ENCODE results near the gene ABCB9. TPM values are rescaled to one million over a fixed set of nuclear protein-coding genes. Genes with fewer than 3 reads are reported as not detected.
"Not testable (repeated sequence)": the region's sequence is repeated elsewhere in the genome, so short reads cannot be mapped to it uniquely, and the experiment has no call there.

Gene ABCB9
- total RNA-seq, 1 donor from 2014 or later: 4.1 TPM

DNA sequence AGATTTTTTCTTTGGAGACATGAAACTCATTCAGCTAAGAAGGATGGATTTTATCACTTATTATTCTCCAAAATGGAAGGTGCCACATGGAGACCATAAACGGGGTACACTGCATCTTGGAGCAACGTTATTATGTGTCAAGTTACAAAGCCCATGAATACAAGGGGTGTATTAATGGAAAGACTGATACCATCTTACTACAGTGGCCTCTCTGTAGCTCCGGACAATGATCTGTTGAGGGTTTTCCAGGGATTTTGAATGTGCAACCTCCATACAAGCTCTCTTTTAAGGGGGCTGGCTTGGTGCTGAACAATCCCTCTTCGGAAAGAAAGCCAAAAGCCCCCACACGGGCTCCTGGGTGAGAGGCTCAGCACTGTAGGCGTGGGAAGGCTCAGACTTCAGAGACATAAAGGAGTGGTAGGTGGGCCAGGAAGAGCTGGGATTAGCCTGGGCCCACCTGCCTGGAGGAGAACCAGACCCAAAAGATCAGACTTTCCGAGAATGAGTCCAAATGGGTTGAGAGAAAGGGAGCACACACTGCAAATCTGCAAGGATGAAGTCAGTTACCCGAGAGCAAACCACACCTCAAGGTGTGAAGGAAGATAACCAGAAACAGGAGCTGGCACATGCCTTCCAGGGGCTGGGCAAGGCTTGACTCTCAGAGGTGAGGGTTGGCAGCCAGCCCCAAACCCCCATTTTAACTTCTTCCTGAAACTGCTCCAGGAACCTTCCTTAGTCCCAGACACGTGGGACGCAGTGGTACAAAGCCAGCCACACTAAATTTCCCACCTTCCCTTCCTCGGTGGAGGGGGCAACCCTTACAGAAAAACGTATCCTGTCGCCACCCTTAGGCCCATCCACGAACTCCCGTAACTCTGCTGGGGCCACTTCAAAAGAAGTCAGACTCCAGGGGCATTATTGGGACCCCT lies 71.8 kb downstream of the ABCB9 start:
- DNase-seq: peak; percentile 53

DNA sequence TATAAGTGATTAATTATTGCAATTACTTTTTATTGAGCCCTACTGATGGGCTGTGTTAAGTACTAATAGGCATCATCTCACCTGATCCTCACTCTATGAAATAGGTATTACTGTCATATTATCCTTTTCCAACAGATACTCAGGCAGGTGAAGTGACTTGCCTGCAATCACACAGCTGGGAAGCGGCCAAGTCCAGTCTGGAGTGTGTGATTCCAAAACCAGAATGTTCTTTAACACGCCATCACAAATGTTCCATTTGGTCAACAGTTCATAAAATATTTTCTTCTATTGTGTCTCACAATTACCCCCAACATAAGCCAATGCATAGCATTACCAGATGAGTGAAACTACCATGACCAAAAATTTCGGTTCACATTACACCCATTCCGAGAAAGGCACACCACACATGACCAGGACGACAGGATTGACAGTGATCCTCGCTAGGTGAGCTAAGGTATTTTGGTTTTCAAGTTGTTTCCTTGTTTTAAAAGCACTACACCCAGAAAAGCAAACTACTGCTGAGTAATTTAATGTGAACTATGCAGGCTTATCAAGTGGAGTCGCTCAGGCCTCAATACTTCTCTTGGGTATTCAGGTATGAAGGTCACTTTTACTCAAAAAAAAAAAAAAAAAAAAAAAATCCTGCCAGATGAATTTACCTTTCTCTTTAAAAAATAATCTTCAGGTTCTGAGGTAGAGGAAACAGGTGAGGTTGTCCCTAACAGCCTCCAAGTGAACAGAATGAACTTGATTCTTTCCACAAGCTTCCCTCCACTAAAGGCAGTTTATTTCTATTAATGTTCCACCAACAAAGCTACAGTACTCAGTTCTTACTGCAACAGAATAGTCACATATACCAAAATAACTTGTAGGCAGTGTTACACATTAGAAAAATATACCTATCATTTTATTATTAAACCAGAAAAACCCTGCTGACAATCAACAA lies 72.8 kb downstream of the ABCB9 start:
- DNase-seq: no peak

DNA sequence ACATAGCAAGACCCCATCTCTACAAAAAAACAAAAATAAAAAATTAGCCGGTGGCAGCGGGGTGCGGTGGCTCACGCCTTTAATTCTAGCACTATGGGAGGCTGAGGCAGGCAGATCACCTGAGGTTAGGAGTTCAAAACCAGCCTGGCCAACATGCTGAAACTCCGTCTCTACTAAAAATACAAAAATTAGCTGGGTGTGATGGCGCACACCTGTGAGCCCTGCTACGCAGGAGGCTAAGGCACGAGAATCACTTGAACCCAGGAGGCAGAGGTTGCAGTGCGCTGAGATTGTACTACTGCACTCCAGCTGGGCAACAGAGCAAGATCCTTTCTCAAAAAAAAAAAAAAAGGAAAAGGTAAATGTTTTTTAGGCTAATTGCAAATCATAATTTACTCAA lies 73.5 kb downstream of the ABCB9 start:
- DNase-seq: not testable (repeated sequence)

DNA sequence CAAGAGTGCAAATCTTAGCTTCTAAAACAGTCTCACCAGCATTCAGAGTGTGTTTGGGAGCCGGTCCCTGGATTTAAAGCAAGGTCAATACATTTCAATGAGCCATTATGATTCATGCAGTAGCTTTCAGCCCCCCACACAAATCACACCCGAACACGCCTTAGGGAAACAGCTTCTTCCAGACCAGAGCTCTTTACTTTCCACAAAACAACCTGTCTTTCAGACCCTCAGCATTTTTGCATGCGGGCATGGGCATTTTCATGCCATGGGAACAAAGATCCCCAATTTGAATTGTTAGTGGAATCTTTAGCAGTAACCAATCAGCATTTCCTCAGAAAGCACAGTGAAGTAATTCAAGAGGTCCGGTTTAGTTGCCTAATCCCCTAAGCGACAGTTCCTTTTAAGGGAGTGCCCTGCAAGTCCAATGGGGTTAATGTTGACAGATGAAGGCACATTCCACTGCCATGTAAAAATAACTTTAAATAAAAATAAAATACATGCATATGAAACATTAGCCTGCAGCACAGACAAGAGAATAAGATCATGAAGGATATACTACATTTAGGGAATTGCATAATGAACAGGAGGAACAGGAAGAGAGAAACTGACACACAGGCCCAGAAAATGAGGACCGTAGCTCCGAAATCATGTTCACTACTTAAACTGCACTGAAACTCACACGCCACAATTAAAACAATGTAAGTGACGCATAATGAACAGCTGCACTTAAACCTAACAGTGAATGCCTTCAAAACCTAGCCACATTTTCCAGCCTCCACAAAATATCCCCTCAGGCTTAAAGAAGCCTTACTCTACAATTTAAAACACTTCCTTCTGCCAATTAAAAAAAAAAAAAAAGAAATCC lies 74.4 kb downstream of the ABCB9 start:
- DNase-seq: peak; percentile 87

DNA sequence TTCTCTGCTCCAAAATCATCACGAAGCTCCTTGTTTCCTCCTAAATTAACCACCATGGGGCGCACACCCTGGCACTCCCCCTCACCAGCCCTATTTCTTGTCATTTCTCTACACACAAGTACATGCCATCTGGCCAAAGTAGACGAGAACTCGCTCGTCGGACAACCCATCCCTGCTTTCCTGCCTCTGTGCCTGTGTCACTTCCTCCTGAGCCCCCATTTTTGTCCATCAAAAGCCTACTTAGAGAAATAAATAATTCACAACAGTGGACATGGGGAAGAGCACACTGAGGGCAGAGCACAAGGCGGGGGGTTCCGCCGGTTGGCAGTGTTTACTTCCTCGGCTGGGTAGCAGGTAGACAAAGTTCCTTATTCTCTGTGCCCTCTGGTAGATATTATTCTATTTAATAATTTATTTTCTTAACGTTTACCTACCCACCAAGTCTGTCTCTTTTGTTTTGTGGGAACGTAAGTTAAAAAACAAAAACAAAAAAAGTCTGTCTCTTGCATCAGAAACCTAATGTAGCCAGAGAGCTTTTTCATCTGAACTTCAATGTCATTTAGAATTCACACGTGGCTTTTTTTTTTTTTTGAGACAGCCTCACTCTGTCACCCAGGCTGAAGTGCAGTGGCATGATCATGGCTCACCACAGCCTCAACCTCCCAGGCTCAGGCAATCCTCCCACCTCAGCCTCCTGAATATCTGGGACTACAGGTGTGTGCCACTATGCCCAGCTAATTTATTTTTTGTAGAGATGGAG lies 76.3 kb downstream of the ABCB9 start:
- DNase-seq: no peak

DNA sequence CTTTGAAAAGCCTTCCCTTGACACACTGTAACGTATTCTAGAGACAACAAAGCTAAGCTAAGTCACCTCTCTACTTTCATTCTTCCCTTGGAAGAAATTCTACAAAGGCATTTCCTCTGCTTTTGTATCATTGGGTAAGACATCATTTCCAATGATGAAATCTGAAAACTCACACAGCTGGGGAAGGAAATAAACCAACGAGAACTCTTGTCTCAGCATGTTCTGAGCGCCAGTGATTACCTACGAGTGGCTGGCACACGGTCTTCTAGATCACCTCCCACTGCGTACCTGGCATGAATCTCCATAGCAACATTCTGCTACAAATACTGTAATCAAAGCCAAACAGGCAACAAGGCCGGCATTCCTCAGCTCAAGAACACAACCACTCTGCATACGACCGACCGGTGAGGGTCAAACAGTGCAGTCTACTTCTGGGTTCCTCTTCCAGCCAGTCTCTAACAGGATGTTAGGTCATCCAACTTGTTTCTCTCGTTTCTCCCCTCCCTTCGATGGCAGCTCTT lies 78.0 kb downstream of the ABCB9 start:
- DNase-seq: peak; percentile 74

DNA sequence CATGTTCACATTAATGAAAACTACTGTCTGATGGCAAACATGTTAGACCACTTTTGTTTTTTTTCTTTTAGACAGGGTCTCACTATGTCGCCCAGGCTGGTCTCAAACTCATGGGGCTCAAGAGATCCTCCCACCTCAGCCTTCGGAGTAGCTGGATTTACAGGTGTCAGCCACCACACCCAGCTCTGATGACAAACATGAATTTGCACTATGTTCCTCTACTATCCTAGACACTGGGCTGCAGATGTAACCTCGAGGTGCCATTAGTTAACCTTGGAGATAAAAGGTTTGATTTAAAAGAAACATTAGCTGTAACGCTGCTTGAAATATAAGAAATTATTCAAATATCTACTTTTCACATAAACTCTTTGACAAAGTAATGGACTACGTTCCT lies 78.4 kb downstream of the ABCB9 start:
- DNase-seq: no peak

DNA sequence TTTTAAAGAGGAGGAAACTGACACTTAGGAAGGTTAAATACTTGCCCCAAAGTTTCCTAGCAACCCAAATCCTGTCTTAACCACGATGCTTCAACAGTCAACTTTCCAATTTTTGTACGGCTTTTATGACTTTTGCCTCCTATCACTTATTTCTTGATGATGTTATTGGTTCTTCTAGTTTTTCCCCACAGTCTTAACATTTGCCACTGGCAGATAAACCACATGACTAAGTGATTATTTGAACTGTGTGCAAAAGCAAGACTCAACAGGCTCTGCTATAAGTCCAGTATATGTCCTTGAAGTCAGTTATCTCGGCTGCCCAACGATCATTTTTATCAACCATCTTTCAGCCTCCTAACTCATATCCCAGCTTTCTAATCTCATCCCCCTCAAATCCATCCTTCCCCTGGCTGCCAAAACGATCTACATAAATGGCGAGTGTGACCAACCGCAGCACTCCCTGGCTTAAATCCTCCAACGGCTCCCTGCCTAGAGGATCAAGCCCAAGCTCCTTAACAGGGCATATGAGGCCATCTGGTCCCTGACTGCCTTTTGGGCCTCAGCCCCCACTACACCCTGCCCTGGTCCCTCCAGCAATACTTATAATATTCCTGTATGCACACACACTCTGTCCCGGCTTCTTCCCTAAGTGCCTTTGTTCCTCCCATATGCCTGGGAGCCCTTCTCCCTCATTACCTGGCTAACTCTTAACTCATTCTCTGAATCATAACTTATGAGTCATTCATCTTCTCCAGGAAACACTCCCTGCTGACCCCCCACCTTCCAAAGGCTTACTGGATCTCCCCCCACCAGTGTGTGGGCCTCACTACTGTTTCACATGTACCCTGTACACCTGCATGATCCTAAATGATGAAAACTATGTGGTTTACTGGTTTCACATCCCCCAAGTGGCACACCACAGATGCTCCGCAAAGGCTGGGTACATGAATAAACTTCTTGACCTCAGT lies 79.1 kb downstream of the ABCB9 start:
- DNase-seq: peak; percentile 63

DNA sequence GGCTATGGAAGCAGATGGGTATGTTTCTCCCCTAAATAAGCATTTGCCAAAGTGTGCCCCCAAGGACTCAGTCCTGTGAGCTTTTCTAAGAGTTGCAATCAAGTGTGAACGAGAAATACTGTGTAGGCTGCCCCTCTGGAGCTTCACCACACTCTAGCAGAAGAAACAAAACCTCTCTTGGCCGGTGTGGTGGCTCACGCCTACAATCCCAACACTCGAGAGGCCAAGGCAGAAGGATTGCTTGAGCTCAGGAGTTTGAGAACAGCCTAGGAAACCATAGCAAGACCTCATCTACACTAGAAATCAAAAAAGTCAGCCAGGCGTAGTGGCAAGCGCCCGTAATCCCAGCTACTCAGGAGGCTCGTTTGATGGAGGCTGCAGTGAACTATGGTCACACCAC lies 80.1 kb downstream of the ABCB9 start:
- no peak for DNase-seq

DNA sequence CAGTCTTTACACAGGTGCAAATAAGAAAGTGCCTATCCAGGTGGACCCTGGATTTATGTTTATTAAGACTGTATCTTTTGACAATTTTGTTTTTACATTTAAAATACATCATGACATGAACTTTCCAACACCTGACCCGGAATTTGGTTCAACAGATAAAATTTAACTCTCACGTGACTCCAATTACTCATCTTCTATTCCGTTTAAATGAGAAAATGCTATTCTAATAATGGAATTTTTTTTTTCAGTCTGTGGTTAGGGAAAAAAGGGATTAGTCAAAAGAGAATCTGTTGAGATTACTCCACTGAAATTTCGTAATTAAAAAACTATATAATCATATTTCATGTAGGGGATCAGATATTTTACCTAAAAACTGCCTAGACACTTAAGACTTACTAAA lies 81.4 kb downstream of the ABCB9 start:
- no peak for DNase-seq

DNA sequence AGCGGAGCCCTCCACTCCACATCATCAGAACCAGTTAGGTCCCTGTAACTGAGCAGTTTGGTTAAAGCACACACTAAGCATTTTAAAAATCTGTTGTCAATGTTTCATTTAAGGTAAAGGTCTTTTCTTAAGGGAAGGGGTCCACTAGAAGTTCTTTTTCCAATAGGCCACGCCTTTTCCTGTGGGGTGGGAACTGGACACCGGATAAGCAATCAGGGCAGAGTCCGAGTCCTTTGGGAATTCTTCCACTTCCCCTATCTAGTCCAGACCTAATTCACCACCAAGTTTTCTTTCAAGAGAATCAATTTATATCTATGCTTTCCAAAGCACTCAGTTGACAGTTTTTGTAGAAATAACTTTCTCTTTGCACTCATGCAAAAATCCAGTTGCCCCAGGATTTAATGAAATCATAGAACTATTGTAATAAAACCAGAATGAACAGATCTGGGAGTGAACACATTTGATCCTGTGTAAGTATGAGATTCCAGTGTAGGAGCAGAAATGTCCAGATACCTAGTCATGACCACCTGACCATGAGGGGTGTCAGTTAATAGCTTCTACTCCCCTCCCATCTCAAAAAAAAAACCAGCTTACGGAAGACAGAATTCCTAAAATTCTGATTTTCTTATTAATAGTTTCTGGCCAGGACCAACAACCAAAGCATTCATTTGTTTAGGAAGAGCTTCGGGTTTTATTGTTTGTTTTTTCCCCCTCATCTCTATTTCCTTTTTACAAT lies 82.0 kb downstream of the ABCB9 start:
- no peak for DNase-seq

DNA sequence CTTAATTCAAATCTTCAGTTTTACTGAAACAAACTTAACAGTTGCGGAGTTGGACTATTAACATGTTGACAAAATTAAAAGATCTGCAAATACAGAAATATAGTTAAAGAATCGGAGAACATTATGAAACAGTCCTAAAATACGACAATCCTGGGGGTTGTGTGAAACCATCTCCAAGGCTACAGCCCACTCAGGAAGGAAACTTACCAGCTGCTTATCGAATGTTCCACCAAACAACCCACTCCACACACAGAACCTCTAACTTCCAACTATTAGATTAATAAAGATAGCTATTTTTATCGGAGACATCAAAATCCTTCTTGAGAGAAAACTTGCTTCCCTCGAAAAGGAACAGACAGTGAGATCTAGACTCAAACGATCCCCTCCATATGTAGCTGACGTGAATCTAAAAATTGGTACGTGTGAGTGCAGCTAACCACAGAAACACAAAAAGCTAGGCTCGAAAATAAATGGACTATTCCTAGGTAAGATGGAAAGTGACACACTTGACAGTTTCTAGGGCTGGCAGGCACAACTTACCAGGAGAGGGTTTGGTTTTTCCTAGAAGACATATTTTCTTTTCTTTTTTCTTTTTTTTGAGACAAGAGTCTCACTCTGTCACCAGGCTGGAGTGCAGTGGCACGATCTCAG lies 83.2 kb downstream of the ABCB9 start:
- DNase-seq: no peak

DNA sequence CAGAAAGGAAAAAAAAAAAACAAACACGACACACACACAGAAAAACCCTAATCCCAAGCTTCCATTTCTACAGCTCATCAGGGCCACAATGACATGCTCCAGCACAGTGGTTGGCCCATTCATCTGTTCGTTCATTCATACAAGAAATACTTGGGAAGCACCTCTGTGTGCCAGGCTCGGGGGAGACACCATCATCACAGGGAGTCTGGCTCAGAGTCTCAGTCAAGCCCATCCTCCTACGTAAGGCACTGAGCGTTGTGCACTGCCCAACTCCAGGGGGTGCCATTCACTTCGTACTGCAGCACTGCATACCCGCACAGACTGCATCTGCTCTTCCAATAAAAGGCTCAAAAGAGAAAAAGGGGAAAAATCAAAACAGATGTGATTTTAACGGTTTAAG lies 85.6 kb downstream of the ABCB9 start:
- peak; percentile 74 for DNase-seq

DNA sequence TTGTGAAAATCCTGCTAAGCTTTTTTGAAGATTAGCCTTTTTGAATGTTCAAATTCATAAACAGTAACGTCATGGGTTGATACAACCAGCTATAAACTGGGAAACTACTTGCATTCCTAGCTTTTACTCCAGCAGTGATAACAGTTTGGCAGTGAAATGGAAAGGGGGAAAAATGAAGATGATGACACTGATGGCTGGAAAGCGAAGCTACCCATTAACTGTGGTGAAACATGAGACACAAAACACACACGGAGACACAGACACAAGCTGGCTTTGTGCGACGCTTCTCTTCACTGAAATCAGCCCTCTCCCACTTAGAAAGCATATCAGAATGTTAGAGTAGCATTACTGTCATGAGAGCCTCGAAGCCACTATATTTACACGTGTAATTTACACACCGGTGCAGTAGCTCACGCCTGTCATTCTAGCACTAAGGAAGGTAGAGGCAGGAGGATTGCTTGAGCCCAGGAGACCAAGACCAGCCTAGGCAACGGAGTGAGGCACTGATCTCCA lies 86.1 kb downstream of the ABCB9 start:
- peak; percentile 59 for DNase-seq
